Kidney epithelial cell (primary cell): Measurements from ENCODE around the gene ADAMTS9. TPM values are rescaled to one million over a fixed set of nuclear protein-coding genes. Genes with fewer than 3 reads are reported as not detected.

Source experiments
- DNase-seq: peaks from one replicate; pipeline ENCODE4 v3.0.0-alpha.2; 2010; ENCODE audit warnings: low read depth
- H3K27me3 ChIP-seq: 2 replicates; pipeline ENCODE4 v1.6.0; 2011; ENCODE audit warnings: low read length; ENCODE audit not compliant: control insufficient read depth, insufficient read depth
- H3K36me3 ChIP-seq: 2 replicates; pipeline ENCODE4 v1.5.1; 2011; ENCODE audit warnings: low read length; ENCODE audit not compliant: control insufficient read depth, insufficient read depth
- H3K4me3 ChIP-seq: 2 replicates; pipeline ENCODE4 v1.5.1; 2011; ENCODE audit warnings: low read depth, mild to moderate bottlenecking, control low read depth, low read length
- CTCF ChIP-seq: IDR thresholded peaks from 2 replicates; pipeline ENCODE4 v1.5.1; 2011; ENCODE audit warnings: mild to moderate bottlenecking, moderate library complexity, low read length, control low read depth, inconsistent platforms; ENCODE audit not compliant: insufficient read depth, poor library complexity, severe bottlenecking
- total RNA-seq: library from RNA; depleted of rRNA; stranded (reverse); fragments of >200 nt; gene quantifications from 2 replicates; pipeline ENCODE4 v1.2.3, GENCODE V29; 2015

Gene ADAMTS9
- total RNA-seq, 1 donor from 2014 or later, result 211 TPM

GRCh38 chr3:64502284-64502683 is 185.5 kb downstream of the ADAMTS9 start:
- Histone ChIP-seq H3K27me3 (no peaks in the 10 kb centered on the region), H3K36me3 (no peaks in the 10 kb centered on the region), H3K4me3 (no peak overlapping the region)
- no peak for DNase-seq
- TF ChIP-seq CTCF, result no peak

DNA sequence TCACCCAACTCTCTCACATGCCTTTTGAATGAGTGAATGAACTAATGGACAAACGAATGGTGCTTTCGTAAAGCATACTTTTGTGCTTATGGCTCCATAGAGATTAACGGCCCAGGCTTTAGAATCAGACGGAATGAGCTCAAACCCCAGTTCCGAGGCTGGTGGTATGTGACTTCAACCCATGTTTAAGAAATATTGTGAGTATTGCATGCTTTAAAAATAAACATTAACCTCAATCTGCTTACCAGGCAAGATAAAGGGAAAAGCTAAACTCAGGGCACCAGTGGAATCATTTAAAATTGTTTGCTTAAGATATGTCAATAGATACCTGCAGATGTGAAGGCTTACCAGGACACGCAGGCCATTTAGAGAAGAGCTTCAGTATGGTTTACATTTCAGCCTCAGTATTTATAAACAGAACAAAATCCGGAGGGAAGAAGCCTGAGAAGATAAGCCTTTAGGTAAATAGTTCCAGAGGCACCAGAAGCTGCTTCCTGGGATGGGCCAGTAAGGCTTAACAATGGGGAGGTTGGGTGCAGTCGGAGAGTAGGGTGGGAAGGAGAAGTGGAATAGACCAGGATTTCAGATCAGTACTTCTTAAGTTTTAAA is 186.4 kb downstream of the ADAMTS9 start:
- Histone ChIP-seq H3K27me3 (no peaks in the 10 kb centered on the region), H3K36me3 (no peaks in the 10 kb centered on the region), H3K4me3 (no peak overlapping the region)
- DNase-seq, result no peak
- no peak for TF ChIP-seq CTCF

- Histone ChIP-seq H3K27me3 (peaks cover 2% of the 10 kb centered on the region), H3K4me3 (no peak overlapping the region), H3K36me3 (no peaks in the 10 kb centered on the region)
- TF ChIP-seq CTCF, result peak; percentile 33
- peak; percentile 53 for DNase-seq
Measured at GRCh38 chr3:64496786-64497490, 190.9 kb downstream of the ADAMTS9 start.

DNA sequence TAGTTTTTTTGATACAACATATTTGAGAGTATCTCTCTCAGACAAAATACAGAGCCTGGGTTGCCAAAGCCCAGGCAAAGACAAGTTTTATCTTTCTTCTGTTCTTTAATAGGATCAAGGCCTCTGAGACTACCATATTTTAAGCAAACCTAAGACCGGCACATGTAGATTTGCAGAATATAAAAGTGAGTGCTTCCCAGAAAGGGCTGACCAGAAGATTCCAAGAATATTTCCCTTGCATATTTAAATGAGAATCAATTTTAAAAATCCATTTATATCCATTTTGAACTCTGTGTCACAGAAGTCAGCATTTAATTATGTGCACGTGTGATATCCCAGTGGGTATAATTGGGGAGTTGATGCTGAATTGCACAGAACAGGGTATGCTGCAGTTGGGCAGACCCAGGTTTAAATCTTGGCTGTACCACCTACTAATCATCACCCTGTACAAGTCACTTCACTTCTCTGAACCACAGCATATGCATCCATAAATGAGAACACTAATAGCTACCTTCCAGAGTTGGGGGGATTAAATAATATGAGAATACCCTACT is 191.9 kb downstream of the ADAMTS9 start:
- Histone ChIP-seq H3K36me3 (no peaks in the 10 kb centered on the region), H3K4me3 (no peak overlapping the region), H3K27me3 (peaks cover 2% of the 10 kb centered on the region)
- no peak for TF ChIP-seq CTCF
- no peak for DNase-seq

GRCh38 chr3:64495121-64495780 is 192.5 kb downstream of the ADAMTS9 start:
- H3K4me3 ChIP-seq, result no peak overlapping the region
- no peaks in the 10 kb centered on the region for H3K36me3 ChIP-seq
- DNase-seq, result no peak
- H3K27me3 ChIP-seq, result peaks cover 2% of the 10 kb centered on the region
- TF ChIP-seq CTCF, result no peak
